Heart right ventricle (tissue), 16 donors: Measurements from ENCODE around the gene OCIAD2. TPM values are rescaled to one million over a fixed set of nuclear protein-coding genes. Genes with fewer than 3 reads are reported as not detected.
"Not testable (repeated sequence)": the region's sequence is repeated elsewhere in the genome, so short reads cannot be mapped to it uniquely, and the experiment has no call there.

Experiments used
- ATAC-seq, 8 donors: fragments of 200-7000 bp; cut with Tn5 transposase; one replicate each; pipeline ENCODE4 v1.9.1; 2020; ENCODE audit warnings: mild to moderate bottlenecking in 8 of 8, moderate library complexity in 8 of 8, moderate number of reproducible peaks in 1 of 8
- DNase-seq, 2 donors: peaks; one replicate each; pipeline ENCODE4 v3.0.0-alpha.2; 2020
- H3K27ac ChIP-seq, 10 donors: fragments of 200-600 bp; sonication (generic) in 2 of 10; one replicate each; pipeline versions ENCODE4 v1.5.0 to v1.8.0; 2020 to 2022; ENCODE audit warnings: mild to moderate bottlenecking in 3 of 10
- H3K27me3 ChIP-seq, 7 donors: fragments of 200-600 bp; one replicate each; pipeline ENCODE4 v1.8.0; 2021 to 2022; ENCODE audit warnings: mild to moderate bottlenecking in 2 of 7
- H3K36me3 ChIP-seq, 9 donors: fragments of 200-600 bp; sonication (generic) in 1 of 9; one replicate each; pipeline versions ENCODE4 v1.5.0 to v1.8.0; 2020 to 2022; ENCODE audit warnings: mild to moderate bottlenecking in 2 of 9
- H3K4me1 ChIP-seq, 9 donors: fragments of 200-600 bp; sonication (generic) in 1 of 9; one replicate each; pipeline versions ENCODE4 v1.5.0 to v1.8.0; 2020 to 2022; ENCODE audit warnings: mild to moderate bottlenecking in 4 of 9
- H3K4me3 ChIP-seq, 10 donors: fragments of 200-600 bp; sonication (generic) in 2 of 10; one replicate each; pipeline versions ENCODE4 v1.5.0 to v1.8.0; 2020 to 2022; ENCODE audit warnings: mild to moderate bottlenecking in 7 of 10, moderate library complexity in 2 of 10
- H3K9me3 ChIP-seq, 11 donors: fragments of 200-600 bp in 10 of 11; sonication (generic) in 2 of 11; one replicate each; pipeline versions ENCODE4 v1.5.0 to v1.8.0; 2013 to 2022; ENCODE audit warnings: mild to moderate bottlenecking in 2 of 11, control low read depth in 1 of 11, moderate library complexity in 1 of 11
- CTCF ChIP-seq, 9 donors: fragments of 200-600 bp; sonication (generic) in 2 of 9; IDR thresholded peaks; one replicate each; pipeline versions ENCODE4 v1.5.0 to v1.8.0; 2021 to 2022; ENCODE audit warnings: antibody characterized with exemption in 9 of 9, mild to moderate bottlenecking in 5 of 9, moderate library complexity in 1 of 9
- WGBS, 2 donors: extraction: QIAGEN DNeasy Blood & Tissue Kit; methylation state at CpG; one replicate each; pipeline ENCODE4 v1.1.7; 2013; ENCODE audit warnings: inconsistent platforms in 1 of 2; 5-methylcytosine and 5-hydroxymethylcytosine counted together
- intact Hi-C, 10 donors: fragments of 100-400 bp; cut with DNase I; formaldehyde crosslinking; loops; one replicate each; pipeline versions ENCODE4 v1.11.1 to v1.14.2; 2022
- polyA plus RNA-seq, 2 donors: library from polyadenylated mRNA; stranded (reverse); fragments of 200-250 nt; gene quantifications; one replicate each; pipeline ENCODE4 v1.2.3, GENCODE V29; 2013
- total RNA-seq, 10 donors: library from RNA; stranded (reverse); fragmentation: NEBNext Ultra II Directional in 3 of 10; extraction: Animal tissue kit (Norgen Biotek cat#: 25700) in 3 of 10; gene quantifications; one replicate each; pipeline versions ENCODE4 v1.2.1 to v1.2.4, GENCODE V29; 2021 to 2023
- donor health status: Arrhythmogenic right ventricular cardiomyopathy.
- donor health status: ischemic (EF 13 %, LVEDD 7.1; RV severe dilation, severe dysfunction).
- donor health status: healthy with polysubstance abuse.
- donor health status: DM: no; HTN: yes; CAD: no.
- donor health status: DM: no; HTN: no; CAD: no.
- donor health status: ischemic (EF 25% LVEDD 6.9; RV normal size, moderate dysfunction).
- donor health status: ischemic (EF 25% LVEDD 5.7; RV mildly dilated, moderate dysfunction).
- donor health status: healthy.
- donor health status: DM: yes; HTN: yes; CAD: no.
- donor health status: Ischemic cardiomyopathy.
- donor health status: ischemic (EF 35%, LVEDD 5.7; RV mildly dilated, moderate dysfunction).
- donor health status: nonischemic (EF 11% LVEDD 7.7; RV severe dilation, severe dysfunction).
- donor health status: DM: yes; HTN: yes; CAD: no.
- donor health status: PGD.
- donor health status: ischemic (EF 29% LVEDD 5.4; RV normal size, mild dysfunction).
- donor health status: nonischemic (EF 23%, LVEDD 6.1; RV moderate dilation, normal function).

The OCIAD2 gene
- total and polyA plus RNA-seq, 12 donors, result 11.4 to 30.2 (median 15.0) TPM

DNA sequence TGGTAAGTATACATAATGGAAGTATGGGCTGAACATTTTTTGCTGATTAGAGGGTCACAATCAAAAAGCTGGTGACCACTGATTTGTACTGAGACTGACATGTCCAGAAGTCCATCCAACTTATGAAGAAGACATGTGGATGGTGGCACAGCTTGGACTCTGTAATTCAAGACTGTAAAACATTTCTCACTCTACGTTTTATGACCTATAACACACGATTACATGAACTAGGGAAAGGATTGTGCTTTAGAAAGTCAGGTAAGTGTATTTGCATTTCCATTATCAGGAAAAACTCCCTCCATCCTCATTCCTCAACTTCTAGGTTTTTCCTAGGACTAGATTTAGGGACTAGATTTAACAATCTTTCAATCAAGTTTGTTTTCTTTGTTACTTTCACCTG, 30.5 kb upstream of the OCIAD2 start:
- ATAC-seq (no peak), DNase-seq (no peak)
- WGBS, 2 donors, result 89 to 91% methylated on average over 2 of the region's 2 CpGs
- intact Hi-C loops, result no loop called here
- peaks cover 0 to 4% (median 0%) of the 10 kb centered on the region in 9 donors for H3K4me1 ChIP-seq
- no peaks in the 10 kb centered on the region for H3K27me3 ChIP-seq
- H3K27ac ChIP-seq, result no peak overlapping the region
- peaks cover 0 to 13% (median 8%) of the 10 kb centered on the region in 11 donors for H3K9me3 ChIP-seq
- H3K4me3 ChIP-seq, result no peak overlapping the region
- TF ChIP-seq CTCF (IDR thresholded peaks at IDR 0.05), result no peak
- H3K36me3 ChIP-seq, result no peaks in the 10 kb centered on the region

DNA sequence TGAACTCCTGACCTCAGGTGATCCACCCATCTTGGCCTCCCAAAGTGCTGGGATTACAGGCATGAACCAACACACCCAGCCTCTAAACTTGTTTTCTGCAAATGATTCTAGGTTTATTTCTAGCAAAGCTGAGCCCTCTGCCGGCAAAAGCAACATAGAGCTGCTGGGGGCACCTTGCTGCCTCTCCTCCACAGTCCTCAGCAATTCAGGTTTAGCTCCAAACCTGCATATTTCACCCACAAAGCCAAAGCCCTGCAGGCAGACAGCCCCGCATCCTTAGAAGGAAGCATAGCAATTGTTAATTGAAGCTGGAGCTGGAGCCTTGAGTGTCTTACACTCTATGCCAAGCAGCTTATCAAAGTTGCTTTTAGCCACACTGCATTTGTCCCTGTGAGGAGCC, 24.9 kb upstream of the OCIAD2 start:
- no peak overlapping the region for H3K27ac ChIP-seq
- 88 to 89% methylated on average over 2 of the region's 2 CpGs for WGBS, 2 donors
- H3K9me3 ChIP-seq, result no peaks in the 10 kb centered on the region
- no peak overlapping the region for H3K4me3 ChIP-seq
- ATAC-seq (no peak), DNase-seq (no peak)
- H3K4me1 ChIP-seq, result no peaks in the 10 kb centered on the region
- intact Hi-C loops, result no loop called here
- no peaks in the 10 kb centered on the region for H3K27me3 ChIP-seq
- no peaks in the 10 kb centered on the region for H3K36me3 ChIP-seq
- TF ChIP-seq CTCF (IDR thresholded peaks at IDR 0.05), result no peak

GRCh38 chr4:48930654-48931053, 24.1 kb upstream of the OCIAD2 start:
- TF ChIP-seq CTCF (IDR thresholded peaks at IDR 0.05), result no peak
- 80 to 83% methylated on average over 4 of the region's 4 CpGs for WGBS, 2 donors

DNA sequence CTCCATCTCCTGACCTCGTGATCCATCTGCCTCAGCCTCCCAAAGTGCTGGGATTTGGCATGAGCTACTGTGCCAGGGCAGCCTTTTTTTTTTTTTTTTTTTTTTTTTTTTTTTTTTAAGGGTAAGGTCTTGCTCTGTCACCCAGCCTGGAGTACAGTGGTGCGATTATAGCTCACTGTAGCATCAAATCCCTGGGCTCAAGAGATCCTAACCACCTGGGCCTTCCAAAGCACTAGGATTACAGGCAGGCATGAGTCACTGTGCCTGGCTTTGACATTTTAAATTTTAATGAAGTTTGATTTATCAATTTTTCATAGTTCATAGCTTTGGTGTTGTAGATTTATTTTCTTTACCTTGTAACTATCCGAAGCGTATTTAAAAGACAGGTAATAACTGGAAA, 17.8 kb upstream of the OCIAD2 start:
- 90 to 93% methylated on average over 4 of the region's 4 CpGs for WGBS, 2 donors
- TF ChIP-seq CTCF (IDR thresholded peaks at IDR 0.05), result no peak
- Histone ChIP-seq H3K4me1 (no peaks in the 10 kb centered on the region), H3K36me3 (no peaks in the 10 kb centered on the region), H3K9me3 (no peaks in the 10 kb centered on the region), H3K4me3 (no peak overlapping the region), H3K27ac (no peak overlapping the region), H3K27me3 (no peaks in the 10 kb centered on the region)
- intact Hi-C loops, result no loop called here
- DNase-seq (no peak), ATAC-seq (no peak)

More at GRCh38 chr4:48930654-48931053, 24.1 kb upstream of the OCIAD2 start:
- DNase-seq, result no peak
- H3K9me3 ChIP-seq, result no peaks in the 10 kb centered on the region
- no peaks in the 10 kb centered on the region for H3K4me1 ChIP-seq
- intact Hi-C loops, result no loop called here
- H3K4me3 ChIP-seq, result no peak overlapping the region
- H3K27me3 ChIP-seq, result no peaks in the 10 kb centered on the region
- ATAC-seq, result no peak
- no peaks in the 10 kb centered on the region for H3K36me3 ChIP-seq
- no peak overlapping the region for H3K27ac ChIP-seq

DNA sequence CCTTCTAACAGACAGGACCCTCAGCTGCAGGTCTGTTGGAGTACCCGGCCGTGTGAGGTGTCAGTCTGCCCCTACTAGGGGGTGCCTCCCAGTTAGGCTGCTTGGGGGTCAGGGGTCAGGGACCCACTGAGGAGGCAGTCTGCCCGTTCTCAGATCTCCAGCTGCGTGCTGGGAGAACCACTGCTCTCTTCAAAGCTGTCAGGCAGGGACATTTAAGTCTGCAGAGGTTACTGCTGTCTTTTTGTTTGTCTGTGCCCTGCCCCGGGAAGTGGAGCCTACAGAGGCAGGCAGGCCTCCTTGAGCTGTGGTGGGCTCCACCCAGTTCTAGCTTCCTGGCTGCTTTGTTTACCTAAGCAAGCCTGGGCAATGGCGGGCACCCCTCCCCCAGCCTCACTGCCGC, 16.5 kb upstream of the OCIAD2 start:
- H3K36me3 ChIP-seq, H3K4me3 ChIP-seq, H3K9me3 ChIP-seq, intact Hi-C loops, DNase-seq, ATAC-seq, H3K27me3 ChIP-seq, H3K4me1 ChIP-seq, H3K27ac ChIP-seq: not testable (repeated sequence)
- 83 to 90% methylated on average over 6 of the region's 7 CpGs for WGBS, 2 donors
